Activated gamma-delta T cell treated with Interleukin-2 at 50 U/mL for 16 hours (primary cell): ENCODE data around the gene OR11H6.
"Not testable (repeated sequence)": the region's sequence is repeated elsewhere in the genome, so short reads cannot be mapped to it uniquely, and the experiment has no call there.

Source experiments
- DNase-seq: peaks from one replicate; pipeline ENCODE4 v3.0.0-alpha.2; 2020

The OR11H6 gene, protein sequence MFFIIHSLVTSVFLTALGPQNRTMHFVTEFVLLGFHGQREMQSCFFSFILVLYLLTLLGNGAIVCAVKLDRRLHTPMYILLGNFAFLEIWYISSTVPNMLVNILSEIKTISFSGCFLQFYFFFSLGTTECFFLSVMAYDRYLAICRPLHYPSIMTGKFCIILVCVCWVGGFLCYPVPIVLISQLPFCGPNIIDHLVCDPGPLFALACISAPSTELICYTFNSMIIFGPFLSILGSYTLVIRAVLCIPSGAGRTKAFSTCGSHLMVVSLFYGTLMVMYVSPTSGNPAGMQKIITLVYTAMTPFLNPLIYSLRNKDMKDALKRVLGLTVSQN

DNA sequence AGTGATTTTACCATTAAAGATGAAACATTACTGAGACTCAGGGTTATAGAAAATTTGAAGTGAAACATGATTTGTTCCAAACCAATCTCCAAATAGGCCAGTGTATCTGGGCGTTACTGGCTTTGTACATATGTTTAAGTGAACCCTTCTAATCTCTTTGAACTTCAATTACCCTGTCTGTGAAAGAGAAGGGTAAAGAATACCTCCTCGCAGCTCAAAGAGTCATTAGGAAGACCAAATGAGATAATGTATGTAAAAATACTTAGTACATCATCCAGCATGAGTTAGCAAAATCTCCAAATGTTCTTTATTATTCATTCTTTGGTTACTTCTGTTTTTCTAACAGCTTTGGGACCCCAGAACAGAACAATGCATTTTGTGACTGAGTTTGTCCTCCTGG lies at the start of gene OR11H6:
OR11H6 (plus strand) TSS at position 301 of the 400 bp plus-strand sequence; CDS start at position 301, 0 bp downstream.
- DNase-seq, result no peak

DNA sequence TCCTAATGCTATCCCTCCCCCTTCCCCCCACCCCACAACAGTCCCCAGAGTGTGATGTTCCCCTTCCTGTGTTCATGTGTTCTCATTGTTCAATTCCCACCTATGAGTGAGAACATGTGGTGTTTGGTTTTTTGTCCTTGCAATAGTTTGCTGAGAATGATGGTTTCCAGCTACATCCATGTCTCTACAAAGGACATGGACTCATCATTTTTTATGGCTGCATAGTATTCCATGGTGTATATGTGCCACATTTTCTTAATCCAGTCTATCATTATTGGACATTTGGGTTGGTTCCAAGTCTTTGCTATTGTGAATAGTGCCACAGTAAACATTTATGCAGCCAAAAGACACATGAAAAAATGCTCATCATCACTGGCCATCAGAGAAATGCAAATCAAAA lies 49.3 kb upstream of the OR11H6 start:
- DNase-seq, result not testable (repeated sequence)

DNA sequence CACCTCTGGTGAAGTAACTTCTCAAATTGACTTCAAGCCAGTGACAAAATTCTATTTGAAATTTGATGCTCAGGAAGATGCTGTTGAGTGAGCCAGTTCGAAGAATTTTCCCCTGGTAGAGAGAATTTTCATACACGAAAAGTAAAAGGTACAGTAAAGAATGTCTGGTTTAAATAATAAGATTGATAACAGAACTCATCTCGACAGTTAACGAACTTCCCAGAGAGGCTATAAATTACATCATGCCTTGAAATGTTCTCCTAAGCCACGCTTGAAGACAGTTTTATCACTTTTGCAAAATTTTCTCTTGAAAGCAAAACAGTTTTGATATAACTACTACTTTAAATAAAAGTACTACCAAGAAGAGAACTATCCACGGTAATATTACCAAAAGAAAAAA lies 47.2 kb upstream of the OR11H6 start:
- no peak for DNase-seq

DNA sequence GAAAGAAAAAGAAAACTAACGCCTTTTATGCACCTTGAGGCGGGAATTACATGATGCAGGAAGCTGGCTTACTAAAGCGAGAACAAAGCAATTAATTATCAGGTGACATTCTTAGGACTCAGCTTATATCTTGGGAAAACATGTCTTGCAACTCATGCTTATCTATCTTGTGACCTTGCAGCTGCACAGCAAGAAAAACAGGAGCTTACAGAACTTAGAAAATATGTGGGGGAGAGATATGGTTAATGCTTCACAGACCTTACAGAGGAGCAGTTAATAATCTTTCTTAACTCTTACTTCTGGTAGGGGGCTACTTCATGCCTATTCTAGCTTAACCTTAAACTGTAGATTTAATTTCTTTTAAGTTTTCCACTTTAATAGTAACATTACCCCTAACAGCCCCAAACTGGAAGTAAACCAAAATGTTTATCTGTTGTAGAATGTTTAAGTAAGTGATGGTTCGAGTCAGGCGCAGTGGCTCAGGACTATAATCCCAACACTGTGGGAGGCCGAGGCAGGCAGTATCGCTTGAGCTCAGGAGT lies 46.0 kb upstream of the OR11H6 start:
- no peak for DNase-seq

DNA sequence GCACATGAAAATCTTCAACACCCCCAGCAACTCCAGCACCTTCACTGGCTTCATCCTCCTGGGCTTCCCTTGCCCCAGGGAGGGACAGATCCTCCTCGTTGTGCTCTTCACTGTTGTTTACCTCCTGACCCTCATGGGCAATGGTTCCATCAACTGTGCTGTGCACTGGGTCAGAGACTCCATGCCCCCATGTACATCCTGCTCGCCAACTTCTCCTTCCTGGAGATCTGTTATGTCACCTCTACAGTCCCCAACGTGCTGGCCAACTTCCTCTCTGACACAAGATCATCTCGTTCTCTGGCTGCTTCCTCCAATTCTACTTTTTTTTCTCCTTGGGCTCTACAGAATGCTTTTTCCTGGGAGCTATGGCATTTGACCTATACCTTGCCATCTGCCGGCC lies 44.3 kb upstream of the OR11H6 start:
- DNase-seq, result no peak

DNA sequence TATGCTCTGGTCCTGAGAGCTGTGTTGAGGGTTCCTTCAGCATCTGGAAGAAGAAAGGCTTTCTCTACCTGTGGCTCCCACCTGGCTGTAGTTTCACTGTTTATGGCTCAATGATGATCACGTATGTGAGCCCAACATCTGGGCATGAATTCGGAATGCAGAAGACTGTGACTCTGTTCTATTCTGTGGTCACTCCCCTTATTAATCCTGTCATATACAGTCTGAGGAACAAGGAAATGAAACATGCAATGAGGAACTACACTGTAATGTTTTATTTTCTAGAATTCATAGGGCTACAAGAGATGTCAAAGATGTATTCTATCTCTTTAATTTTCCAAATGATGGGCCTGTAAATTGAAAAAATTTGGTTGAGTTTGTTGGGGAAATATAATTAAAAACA lies 43.6 kb upstream of the OR11H6 start:
- no peak for DNase-seq

DNA sequence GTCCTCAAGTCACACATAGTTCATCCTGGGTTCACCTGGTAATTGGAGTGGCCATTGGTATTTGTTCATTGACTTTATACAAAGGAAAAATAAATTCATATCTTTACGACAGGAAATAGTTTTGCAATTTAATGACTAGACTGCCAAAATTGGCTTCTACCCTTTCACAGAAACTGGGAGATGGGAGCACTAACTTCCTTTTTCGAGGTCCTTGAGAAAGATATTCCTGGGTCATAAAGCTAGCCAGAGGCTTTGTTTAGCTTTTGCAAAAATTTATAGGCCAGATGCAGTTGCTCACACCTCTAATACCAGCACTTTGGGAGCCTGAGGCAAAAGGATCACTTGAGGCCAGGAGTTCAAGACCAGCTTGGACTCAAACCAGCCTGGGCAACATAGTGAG lies 43.0 kb upstream of the OR11H6 start:
- no peak for DNase-seq

DNA sequence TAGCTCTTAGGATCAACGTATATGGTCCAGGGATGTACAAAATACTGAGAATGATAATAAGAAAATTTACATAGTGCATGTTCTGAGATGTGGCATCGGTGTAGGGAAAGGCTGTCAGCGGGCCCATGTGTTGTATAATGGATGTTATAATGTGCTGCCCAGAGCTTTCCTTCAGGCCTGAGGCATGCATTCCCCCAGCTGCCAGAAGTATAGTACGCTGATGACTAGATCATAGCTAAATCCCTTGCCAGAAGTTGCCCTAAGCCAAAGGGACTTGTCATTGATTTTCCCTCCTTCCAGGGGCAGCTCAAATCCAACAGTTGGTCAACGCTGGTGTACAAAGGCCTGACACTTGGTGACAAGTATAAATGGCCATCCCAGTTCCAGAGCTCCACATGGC lies 39.3 kb upstream of the OR11H6 start:
- no peak for DNase-seq

DNA sequence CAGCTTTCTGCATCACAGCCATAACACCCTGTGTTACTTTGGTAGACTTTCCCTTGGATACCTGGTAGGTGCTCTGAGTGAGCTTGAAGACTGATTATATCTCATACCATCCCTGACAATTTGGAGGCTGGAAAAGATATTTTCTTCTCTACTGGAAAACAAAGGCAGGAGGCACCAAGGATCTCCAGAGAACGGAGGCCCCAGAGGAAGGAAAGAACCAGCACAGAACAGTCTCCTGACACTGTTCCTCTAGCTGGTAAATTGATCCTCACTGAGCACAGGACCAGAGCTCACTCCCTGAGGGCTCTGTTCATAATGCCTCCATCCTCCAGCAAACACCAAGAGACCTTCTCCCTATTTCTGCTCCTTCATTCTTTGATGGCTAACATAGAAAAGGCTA lies 32.9 kb upstream of the OR11H6 start, which contains the start of gene OR11G2:
OR11G2 (plus strand) TSS at position 301 of the 400 bp plus-strand sequence. CDS start 6,542 bp downstream, outside the sequence.
- DNase-seq, result no peak

DNA sequence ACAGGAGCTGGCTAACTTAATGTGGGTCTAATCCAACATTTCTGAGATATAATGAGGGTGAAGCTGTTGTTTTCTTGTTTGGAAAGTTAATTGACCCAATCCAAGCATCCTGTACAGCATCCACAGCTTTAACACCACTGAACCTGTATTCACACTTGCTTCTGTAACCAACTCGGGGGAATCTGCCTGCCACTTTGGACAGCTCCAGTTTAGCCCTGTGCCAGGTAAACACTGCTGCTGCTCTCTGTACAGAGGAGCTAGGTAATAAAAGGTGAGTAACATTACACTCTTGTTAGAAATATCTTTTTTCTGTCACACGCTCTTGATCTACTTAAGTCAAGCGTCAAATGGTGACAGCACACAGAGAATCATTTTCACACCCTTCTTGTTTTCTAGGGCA lies 32.1 kb upstream of the OR11H6 start:
- no peak for DNase-seq

DNA sequence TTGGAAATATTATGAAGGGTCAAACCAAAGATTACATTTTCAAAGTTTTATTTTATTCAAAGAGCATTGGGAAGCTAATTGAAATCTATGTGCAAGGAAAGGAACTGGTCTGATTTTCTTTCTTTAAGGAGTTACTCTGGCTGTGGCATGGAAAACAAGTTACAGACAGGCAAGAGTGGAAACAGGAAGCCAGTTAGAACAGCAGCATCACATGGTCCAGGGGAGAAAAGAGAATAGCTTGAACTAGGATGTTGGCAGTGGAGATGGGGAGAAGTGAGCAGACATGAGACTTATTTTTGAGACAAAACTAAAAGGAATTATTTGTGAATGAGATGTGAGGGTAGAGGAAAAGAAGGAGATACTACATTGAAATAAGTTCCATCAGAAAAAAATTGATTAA lies 29.4 kb upstream of the OR11H6 start:
- DNase-seq, result no peak

DNA sequence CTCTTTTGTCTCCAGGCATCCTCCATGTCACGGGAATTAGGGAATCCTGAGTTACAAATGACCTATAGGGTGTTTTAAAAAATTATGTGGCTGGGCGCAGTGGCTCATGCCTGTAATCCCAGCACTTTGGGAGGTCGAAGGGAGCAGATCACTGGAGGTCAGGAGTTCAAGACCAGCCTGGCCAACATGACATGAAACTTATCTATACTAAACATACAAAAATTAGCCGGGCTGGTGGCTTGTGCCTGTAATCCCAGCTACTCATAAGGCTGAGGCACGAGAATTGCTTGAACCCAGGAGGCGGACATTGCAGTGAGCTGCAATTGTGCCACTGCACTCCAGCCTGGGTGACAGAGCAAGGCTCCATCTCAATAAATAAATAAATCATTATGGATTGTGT lies 28.3 kb upstream of the OR11H6 start:
- DNase-seq, result not testable (repeated sequence)

DNA sequence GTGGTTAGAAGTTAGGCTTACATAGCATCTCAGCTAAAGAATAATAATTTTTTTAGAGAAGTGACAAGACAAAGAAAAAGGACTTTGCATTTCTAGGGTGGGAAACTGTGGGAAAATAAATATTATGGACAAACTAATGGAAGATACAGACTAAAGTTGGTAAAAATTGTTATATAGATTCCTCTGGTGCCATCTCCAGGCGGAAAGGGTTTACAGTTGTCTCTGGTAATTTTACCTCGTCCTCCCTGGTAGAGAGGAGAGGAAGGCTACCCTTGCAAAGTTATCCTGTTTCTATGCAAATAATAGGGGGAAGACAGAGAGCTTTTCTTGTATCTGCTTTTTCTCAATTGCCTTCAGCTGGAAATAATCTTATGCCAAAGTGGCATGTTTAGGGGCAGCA lies 27.6 kb upstream of the OR11H6 start:
- DNase-seq, result no peak

DNA sequence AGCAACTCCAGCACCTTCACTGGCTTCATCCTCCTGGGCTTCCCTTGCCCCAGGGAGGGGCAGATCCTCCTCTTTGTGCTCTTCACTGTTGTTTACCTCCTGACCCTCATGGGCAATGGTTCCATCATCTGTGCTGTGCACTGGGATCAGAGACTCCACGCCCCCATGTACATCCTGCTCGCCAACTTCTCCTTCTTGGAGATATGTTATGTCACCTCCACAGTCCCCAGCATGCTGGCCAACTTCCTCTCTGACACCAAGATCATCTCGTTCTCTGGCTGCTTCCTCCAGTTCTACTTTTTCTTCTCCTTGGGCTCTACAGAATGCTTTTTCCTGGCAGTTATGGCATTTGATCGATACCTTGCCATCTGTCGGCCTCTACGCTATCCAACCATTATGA lies 26.1 kb upstream of the OR11H6 start:
- DNase-seq, result no peak

DNA sequence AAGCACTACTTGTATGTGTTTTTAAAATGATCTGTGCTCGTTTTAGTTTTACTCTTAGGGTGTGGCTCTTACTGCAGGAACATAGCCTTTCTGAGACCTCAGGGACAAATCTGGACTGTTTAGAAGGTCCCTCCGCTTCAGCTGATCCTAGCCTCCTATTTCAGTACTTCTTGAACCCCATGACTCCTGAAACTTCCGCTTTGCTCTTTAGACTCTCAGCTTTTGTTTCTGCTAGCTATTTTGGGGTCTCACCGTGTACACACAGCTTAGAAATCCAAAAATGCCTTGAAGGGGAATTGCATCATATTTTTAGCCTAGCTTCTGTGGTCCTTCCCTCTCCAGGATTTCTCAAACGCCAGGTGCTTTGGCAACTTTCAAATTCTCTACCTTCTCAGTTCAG lies 24.5 kb upstream of the OR11H6 start:
- DNase-seq, result no peak

DNA sequence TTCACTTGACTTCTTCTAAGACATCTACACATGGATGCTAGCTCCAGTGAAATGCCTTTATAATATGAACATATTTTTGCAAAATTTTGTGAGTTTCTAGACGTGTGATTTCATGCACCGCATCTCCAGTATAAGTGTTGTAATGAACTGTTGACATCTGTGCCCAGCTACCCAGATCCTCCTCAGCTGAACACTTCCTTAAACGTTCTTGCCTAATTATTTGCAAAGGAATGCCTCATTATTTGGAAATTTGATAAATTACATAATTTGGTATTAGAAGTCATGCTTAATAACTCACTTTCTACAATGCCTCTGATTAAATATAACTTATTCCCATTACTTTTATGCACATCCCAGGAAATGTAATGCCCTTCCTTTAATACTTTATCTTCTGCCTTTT lies 18.8 kb upstream of the OR11H6 start:
- no peak for DNase-seq

DNA sequence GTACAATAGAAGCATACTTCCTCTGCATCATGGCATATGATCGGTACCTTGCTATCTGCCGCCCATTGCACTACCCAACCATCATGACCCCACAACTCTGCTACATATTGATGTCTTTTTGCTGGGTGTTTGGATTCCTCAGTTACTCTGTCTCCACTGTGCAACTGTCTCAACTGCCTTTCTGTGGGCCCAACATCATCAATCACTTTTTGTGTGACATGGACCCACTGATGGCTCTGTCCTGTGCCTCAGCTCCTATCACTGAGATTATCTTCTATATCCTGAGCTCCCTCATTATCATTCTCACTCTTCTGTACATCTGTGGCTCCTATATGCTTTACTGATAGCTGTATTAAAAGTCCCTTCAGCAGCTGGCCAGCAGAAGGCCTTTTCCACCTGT lies 13.9 kb upstream of the OR11H6 start:
- no peak for DNase-seq

DNA sequence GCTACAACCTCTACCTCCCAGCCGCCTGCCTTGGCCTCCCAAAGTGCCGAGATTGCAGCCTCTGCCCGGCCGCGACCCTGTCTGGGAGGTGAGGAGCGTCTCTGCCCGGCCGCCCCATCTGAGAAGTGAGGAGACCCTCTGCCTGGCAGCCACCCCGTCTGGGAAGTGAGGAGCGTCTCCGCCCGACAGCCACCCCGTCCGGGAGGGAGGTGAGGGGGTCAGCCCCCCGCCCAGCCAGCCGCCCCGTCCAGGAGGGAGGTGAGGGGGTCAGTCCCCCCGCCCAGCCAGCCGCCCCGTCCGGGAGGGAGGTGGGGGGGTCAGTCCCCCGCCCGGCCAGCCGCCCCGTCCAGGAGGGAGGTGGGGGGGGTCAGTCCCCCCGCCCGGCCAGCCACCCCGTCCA lies 11.1 kb upstream of the OR11H6 start:
- DNase-seq, result not testable (repeated sequence)

DNA sequence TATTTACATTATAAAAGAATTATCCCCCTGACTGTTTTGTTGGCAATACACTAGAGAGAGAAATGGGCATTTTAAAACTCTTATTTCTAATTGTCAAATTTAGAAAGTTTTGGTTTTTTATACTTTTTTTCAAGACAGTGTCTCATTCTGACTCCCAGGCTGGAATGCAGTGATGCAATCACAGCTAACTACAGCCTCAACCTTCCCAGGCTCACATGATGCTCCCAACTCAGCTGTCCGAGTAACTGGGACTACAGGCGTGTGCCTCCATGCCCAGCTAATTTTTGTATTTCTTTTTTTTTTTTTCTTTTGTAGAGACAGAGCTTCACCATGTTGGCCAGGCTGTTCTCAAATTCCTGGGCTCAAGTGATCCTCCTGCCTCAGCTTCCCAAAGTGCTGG lies 8.3 kb upstream of the OR11H6 start:
- no peak for DNase-seq

DNA sequence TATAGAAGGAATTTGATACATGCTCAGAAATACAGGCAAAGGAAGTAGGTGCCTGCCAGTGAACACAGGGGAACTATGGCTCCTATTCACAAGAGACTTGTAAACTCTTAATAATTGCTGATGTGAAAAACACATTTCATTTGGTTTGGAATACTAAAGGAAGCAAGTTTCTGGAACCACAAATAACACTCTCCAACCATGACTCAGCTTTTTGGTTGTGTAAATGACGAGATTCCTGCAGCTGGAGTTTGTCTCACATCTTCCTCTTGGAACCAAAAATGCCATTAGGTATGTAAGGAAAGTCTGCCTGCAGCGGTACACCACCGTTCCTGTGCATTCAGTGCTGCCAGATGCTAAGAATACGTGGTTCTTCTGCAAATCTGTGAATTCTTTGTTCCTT lies 4.5 kb upstream of the OR11H6 start:
- no peak for DNase-seq

DNA sequence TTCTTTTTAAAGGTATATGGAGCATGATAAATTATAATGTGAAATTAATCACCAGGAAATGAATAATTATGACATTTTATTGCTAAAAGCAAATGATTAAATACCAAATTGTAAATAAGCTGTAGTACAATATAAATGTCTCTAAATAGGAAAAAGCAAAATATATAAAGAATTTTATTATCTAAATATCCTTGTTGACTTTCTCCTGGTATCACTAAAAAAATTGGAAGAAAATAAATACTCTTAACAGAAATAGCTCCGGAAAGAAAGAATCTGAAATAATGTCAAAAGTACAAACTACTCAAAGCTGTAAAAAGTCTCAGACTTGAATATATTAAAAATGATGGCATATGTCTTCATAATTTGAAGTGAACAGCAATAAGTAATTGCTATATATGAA lies 5.2 kb downstream of the OR11H6 start, which contains the start of gene OR11H7:
OR11H7 (plus strand) TSS at position 301 of the 400 bp plus-strand sequence.
- DNase-seq, result no peak

DNA sequence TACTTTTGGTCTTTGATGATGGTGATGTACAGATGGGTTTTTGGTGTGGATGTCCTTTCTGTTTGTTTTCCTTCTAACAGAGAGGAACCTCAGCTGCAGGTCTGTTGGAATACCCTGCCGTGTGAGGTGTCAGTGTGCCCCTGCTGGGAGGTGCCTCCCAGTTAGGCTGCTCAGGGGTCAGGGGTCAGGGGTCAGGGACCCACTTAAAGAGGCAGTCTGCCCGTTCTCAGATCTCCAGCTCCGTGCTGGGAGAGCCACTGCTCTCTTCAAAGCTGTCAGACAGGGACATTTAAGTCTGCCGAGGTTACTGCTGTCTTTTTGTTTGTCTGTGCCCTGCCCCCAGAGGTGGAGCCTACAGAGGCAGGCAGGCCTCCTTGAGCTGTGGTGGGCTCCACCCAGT lies 11.9 kb downstream of the OR11H6 start:
- not testable (repeated sequence) for DNase-seq

DNA sequence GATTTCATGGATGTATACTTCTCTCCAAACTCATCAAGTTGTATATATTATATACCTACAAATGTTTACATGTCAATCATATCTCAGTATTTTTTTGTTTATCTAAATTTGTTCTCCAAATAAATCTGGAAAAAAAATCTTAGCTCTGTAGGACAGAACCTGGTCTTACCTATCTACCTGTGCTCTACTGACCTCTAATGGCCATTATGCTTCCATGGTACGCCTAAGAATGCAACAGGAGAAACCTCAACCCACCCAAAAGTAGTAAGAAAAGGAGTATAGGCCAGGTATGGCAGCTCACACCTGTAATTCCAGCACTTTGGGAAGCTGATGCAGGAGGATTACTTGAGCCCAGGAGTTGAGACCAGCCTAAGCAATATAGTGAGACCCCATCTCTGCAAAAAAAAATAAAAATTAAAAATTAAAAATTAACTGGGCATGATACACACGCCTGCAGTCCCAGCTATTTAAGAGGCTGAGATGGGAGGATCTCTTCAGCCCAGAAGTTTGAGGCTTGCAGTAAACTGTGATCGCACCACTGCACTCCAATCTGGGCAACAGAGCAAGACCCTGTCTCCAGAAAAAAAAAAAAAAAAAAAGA lies 24.2 kb downstream of the OR11H6 start:
- DNase-seq, result no peak

DNA sequence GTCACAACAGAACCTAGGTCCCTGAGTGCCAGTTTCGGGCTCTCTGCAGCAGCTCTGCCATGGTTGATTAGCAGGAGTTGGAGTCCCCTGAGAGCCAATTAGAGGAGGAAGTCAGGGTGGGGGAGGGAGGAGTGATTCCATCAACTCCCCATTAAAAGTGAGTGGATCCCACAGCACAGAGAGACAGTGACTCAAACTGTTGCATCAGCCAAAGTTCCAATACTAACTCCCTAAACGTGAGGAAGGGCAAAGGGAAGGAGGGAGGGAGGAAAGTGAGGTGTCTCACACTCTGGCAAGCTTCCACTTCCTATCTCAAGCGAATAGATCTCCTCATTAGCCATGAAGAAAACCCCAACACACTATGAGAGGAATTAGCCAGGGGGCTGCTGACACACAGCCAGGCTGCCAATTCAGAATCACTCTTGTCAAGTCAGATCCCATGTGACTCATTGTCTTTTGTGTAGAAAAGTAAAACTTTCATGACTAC lies 39.2 kb downstream of the OR11H6 start:
- DNase-seq, result no peak
